ENCODE data around the gene AFMID.

DNA sequence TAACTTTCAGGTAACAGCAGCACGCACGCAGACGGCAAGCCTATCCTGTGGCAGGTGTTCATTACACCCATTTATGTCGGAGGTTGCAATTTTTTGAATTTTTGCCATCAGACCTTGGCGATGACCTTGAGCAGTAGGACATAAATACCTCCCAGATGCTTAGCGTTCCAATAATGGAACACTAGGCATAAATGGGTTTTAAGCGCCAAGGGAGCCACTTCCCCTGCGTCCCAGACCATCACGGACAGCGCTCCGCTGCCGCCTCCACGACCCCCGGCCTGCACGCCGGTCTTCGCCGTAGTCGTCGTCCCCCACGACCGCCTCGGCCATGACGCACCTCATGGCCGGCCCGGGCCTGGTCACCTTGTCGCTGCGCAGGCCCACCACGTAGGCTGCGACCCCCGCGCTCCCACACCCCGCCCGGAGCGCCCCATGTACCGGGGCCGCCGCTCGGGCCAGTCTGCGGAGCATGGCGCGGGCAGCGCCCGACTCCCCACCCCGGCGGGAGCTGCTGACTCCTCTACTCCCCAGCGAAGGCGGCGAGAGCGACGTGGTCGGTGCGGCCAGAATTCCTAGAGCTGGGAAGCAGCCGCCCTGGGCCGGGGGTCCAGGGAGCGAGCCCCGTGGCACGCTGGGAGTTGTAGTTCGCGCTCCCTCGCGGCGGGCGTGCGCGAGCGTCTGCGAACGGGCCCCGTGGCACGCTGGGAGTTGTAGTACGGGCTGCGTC, 66.9 kb downstream of the AFMID start:
- TF ChIP-seq, protein P1, sequence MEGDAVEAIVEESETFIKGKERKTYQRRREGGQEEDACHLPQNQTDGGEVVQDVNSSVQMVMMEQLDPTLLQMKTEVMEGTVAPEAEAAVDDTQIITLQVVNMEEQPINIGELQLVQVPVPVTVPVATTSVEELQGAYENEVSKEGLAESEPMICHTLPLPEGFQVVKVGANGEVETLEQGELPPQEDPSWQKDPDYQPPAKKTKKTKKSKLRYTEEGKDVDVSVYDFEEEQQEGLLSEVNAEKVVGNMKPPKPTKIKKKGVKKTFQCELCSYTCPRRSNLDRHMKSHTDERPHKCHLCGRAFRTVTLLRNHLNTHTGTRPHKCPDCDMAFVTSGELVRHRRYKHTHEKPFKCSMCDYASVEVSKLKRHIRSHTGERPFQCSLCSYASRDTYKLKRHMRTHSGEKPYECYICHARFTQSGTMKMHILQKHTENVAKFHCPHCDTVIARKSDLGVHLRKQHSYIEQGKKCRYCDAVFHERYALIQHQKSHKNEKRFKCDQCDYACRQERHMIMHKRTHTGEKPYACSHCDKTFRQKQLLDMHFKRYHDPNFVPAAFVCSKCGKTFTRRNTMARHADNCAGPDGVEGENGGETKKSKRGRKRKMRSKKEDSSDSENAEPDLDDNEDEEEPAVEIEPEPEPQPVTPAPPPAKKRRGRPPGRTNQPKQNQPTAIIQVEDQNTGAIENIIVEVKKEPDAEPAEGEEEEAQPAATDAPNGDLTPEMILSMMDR (IDR thresholded peaks at IDR 0.05), result no peak
- TF ChIP-seq EZH2 (IDR thresholded peaks at IDR 0.05; ENCODE audit: borderline replicate concordance, insufficient read depth, low read depth, low read length, poor library complexity, severe bottlenecking), result no peak
